HG02798 (cell line): ENCODE measurements around the gene LMOD3.

Experiments
- ATAC-seq: cut with Tn5 transposase; IDR thresholded peaks from one replicate; pipeline ENCODE4 v1.9.1; 2021; ENCODE audit warnings: mild to moderate bottlenecking; ENCODE audit not compliant: unreplicated experiment, poor library complexity

Gene LMOD3

DNA sequence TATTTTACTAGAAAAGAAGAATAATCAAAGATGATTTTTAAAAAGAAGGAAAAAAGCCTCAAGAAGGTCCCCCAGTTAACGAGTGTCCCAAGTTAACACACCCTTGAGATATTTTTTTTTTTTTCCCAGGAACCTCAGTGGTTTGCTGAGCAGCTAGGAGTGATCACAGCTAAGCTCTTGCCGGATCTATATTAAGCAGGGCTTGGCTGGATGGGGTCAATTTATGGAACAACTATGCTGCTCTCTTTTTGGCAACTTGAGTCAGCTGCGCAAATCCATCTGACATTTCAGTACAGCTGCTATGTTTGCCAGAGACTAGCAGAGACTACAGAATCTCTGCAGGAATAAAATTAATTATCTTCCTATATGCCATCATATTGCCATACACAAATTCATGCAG is at the start of gene LMOD3:
Gene LMOD3, minus strand, starts transcription at position 193 of the 400 bp plus-strand sequence. CDS start 209 bp downstream, outside the sequence.
- no peak for ATAC-seq

DNA sequence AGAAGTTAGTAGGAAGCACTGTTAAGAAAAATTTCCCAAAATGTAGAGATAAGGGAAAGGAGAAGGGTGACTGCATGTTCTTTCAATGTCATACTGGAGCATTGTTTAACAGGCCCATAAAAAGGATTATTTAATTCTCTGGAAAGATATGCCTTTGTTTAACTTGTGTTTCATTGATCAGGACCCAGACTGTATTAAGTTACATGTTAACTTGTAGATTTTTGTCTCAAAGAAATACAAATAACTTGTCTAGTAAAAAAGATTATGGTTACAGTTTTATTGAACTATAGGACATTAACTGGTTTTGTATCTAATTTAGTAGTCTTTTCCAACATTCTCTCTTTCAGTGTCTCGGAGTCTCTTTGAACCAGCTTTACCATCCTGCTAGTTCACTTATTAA is 49.7 kb upstream of the LMOD3 start:
- ATAC-seq: no peak

DNA sequence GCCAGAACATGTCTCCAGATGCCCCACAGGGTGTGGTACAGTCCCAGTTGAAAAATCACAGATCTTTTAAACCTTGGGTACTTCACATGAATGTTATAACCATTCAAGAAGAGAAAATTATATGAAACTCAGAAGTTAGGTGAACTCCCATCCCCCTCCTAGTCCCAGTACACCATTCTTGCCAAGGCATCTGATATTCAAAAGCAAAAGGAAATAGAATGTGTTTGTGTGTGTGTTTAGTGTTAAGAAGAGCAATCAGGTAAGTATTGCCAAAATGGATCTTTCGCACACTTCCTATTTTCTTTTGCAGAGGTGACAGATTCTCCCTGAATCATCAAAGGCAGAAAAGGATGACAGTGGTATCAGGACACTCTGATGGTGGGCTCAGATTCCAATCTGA is 44.1 kb upstream of the LMOD3 start:
- ATAC-seq: no peak

DNA sequence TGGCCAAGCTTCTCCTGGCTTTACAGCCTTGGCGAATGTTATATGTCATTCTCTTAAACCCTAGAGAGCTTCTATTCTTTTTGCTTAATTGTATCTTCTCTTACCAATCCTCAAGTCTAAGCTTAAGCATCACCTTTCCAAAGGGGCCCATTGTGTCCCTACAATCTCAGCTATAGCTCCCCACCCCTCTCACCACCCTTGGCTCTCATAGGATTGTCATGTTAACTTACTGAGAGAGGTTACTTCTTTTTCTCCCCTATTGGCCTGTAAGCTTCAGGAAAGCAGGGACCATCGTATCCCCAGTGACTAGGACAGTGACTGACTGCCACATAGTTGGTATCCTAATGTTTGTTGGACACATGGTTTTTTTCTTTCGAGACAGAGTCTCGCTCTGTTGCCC is 43.3 kb upstream of the LMOD3 start:
- no peak for ATAC-seq

DNA sequence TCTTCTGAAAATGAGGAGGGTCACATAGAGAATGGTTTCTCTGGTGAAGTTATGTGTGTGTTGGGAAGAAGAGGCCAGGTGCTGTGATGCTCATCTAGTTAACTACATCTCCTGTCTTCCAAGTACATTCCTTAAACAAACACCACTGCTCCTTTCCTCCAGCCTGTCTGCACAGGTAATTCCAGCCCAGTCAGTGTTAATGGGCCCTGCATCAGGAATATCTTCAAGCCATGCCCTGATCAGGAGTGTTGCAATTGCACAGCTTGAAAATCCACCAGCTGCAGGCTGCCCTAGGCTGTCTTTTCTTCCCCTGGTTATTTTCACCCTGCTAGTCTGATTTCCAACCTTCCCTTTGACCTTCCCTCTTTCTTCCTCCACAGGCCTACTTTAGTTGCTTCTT is 41.9 kb upstream of the LMOD3 start:
- ATAC-seq: no peak

DNA sequence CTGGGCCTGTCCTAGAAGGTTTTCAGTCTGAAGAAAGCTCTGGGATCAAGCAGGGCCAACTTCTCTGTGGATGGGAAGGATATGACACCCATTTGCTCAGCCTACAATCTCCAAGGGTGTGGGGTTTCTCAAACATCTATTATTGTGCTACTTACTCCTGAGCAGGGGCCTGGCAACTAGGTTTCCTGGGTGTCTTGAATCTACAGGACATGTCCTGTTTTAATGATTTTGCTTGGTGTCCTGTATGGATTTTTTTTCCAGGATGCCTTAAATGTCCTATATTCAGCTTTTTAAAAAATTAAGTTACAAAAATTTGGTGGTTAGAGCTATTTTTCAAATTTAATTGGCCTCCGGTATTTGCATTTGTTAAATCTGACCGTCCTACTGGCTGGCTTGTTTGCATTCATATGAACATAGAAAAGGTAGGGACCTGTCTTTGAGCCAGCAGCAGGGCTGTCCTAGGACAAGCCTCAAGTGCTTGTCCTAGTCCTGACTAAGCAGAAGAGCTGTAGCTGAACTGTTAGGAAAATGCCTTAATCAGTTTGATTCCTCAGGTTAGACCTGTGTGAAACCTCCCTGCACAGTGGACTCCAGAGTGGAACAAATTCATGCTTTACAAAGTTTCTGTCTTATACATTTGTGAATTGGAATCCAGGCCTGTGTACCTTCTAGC is 40.0 kb upstream of the LMOD3 start:
- no peak for ATAC-seq

DNA sequence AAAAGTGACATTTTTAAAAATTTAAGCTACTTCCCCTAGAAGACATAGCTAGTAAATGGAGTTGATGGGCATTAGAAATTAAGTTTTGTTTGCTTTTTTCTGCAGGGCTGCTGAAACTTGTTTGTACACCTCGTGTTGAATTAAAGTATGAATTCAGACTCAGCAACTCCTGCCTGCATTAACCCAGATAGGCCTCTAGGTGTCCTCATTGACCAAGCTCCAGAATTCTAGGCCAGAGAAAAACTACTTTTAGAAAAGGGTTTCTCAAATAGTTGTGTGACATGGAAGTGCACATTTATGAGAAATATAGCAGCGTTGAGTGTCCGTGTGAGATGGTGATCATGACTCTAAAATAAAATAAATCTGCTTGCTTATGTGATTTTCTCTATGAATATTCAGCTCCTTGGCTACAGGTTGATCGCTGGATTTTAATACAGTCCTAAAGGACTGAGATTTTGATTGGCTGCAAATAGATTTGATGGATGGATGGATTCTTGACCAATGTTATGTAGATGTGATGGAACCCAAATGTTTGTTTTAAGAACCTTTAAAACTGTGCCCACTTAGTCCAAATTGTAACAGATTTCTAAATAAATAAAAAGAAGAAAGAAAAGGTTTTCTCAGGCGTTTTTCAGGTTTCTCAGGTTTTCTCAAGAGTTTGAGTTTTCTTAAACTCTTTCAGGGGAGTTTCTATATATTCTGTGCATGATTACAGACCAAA is 39.4 kb upstream of the LMOD3 start:
- peak; percentile 53 for ATAC-seq

DNA sequence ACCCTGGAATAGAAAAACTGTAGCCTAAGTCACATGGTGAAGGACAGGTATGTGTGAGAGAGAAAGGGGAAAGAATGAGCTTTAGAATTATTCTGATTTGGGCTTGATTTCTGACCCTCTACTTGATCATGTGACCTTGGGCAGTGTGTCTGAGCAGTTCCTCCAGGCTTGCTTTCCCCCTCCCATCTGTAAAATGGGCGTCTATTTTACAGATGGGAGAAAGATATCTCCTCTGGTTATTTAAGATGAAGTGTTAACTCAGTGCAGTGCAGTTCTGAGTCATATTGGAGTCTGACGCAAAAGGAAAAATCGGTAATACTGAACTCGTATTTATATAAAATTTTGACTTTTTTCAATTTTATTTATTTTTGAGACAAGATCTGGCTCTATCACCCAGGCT is 38.1 kb upstream of the LMOD3 start:
- ATAC-seq: no peak

DNA sequence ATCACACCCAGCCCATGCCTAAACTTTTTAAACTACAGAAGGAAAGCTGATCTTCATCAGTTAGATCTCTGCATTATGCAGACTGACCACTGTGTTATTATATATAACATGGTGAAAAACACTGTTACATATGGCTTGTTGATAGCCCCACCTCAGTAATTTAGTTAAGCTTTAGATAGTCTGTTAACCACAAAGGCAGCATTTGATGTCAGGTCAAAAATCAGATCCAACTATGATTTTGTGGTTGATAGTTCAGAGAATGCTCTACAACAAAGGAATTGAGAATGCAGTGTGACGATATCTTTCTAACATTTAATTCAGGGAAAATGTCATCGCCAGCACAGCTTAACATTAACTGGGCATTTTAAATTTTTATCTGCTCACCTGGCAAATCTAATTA is 37.7 kb upstream of the LMOD3 start:
- no peak for ATAC-seq

DNA sequence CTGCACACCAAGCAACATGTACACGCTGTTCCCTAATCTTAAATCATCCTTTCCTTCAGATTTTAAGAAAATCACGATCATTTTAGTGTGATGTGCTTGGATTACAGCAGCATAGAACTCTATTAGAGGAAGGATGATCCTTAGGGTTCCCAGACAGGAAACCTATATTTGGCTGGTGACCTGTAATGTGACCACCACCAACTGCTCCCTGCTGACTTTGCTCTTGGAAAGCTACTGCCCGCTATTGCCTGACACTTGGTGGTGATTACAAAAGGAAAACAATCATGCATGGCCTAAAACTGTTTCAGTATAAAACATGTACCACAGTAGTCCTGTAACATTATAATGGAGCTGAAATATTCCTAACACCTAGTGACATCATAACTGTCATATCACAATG is 27.2 kb upstream of the LMOD3 start:
- ATAC-seq: no peak

DNA sequence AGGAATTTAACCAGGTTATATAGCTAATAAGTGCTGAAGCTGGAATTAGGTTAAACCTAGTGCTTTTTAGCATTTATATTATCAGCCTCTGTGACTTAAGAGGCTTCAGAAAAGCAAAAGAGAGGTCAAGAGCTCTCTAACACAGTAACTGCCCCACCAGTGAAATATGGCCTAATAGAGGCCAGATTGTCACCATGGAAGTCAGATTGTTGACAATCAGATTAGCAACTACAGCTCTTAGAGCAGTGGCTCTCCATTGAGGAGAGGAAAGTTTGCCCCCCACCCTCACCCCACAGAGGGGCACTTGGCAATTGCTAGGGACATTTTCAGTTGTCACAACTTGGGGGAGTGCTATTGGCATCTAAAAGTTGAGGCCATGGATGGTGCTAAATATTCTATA is 23.3 kb upstream of the LMOD3 start:
- no peak for ATAC-seq

DNA sequence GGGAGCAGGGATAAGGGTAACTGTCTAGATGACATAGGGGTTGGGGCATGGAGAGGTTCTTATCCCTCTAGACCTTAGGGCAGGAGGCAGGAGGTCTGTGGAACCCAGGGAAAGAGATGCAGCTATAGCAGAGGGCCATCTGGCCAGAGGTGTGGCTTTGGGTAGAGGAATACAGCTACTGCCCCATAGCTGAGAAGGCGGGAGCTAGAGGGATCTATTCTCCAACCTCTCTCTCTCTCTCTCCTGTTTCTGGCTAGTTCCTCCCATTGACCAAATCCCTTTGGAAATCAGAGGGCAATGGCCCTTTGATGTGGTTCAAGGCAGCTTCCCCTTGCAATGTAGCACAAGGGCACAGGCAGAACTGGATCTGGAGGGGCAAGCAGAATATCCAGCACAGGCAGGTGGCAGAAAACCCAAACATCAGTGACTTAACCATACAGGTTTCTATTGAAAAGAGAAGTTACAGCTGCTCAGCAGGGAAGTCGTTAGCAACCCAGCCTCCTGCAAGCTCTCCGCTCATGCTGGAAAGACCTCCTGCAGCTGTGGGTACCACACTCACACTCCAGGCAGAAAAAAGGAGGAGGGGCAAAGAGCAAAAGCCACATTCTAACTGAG is 22.3 kb upstream of the LMOD3 start:
- ATAC-seq: no peak

DNA sequence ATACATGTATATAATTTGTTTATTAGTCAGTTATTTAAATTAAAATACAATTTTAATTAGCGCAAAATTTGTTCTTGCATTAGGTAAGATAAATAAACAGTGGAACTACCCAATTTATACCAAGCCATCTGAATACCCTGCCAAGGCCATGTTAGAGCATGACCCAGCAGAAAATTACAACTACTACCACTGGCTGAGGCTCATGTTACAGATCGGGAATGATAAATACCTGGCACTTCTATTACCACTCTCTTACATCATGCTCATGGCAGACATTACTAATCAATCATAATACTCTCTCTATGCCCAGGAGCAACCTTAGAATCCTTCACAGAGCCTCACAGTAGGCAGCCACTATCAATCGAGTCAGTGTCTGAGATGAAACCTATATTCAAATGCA is 21.2 kb upstream of the LMOD3 start:
- no peak for ATAC-seq

DNA sequence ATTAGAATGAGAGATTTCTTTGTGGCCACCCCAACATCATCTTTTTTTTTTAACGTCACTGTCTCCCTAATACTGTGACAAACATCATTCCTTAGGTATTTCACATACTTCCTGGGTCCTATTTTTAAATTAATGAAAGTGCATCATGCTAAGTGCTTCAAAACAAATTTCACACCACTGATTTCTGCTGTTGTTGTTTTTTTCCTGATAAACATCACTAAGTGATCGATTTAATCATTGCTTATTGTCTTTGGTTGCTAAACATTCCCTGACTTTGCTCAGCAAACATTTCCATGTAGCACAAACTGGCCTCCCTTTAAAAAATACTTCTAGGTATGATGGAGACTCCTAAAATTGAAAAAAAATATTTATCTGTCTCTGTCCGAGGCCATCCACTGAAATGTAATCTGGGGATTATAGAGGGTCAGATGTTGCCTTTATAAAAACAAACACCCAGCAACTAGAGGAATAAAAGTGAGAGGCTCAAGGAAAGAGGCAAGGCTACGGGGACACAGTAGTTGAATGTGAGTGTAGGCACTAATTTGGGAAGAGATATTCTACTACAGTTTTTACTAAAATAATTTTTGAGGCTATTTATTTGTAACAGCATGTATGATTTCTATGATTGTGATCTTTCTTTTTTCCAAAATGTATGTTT is 20.5 kb upstream of the LMOD3 start:
- ATAC-seq: no peak

DNA sequence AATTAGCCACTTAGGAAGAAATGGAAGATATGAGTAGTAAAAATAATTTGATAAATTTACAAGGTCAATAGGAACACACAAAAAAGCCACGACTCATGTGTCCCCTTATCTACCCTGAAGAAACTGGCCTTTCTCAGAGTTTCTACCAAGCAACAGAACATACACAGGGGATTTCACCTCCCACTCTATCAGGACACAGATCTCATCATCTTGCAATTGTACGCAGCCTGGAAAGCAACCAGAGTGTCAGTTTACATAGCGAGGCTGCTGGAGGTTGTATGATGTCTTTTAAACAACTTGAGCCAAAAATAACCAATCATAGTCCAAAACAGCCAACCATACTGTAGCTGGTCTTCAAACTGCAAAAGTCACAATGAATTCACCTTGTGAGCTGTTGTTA is 19.7 kb upstream of the LMOD3 start:
- no peak for ATAC-seq

DNA sequence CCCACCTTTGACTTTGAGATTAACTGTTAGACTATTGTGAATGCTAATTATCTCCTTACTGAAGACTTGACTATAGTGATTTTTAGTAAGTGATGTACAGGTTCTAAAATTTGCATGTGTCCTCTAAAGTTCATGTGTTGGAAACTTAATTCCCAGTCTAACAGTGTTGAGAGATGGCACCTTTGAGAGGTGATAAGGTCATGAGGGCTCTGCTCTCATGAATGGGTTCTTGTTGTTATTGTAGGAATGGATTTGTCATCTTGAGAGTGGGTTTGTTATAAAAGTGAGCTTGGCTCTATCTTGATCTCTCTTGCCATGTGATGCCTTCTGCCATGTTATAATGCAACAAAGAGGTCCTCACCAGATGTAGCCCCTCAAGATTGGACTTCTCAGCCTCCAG is 18.9 kb upstream of the LMOD3 start:
- ATAC-seq: no peak

DNA sequence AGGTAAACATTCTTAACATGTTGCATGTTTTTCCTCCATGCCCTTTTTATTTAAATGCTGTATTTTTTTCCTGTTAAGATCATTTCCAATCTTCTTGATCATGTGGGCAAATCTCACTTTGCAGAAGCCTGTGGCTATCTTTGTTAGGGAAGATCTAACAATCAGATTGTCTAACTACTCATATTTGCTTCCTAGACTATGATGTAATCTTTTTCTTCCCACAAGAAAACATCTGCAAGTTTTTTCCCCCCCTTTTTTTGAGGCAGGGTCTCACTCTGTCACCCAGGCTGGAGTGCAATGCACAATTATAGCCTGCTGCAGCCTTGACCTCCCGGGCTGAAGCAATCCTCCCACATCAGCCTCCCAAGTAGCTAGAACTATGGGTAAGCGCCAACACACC is 15.0 kb upstream of the LMOD3 start:
- no peak for ATAC-seq

DNA sequence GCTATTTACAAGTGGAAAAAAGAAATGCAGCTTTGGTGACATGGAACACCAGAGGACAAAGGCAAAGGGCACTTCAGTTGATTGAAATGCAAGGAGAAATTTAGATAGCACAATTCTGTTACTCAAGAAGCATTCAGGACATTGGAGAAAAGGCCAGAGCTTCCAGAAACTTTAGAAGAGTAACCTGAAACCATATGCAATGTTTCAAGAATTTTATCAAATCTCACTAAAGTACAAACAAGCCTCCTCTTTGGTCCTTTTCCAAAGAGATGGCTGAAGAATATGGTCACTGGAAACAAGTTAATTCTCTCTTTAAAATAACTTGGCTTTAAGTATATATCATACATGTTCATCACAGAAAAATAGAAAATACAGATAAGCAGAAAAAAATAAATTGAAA is 14.6 kb upstream of the LMOD3 start:
- ATAC-seq: no peak

DNA sequence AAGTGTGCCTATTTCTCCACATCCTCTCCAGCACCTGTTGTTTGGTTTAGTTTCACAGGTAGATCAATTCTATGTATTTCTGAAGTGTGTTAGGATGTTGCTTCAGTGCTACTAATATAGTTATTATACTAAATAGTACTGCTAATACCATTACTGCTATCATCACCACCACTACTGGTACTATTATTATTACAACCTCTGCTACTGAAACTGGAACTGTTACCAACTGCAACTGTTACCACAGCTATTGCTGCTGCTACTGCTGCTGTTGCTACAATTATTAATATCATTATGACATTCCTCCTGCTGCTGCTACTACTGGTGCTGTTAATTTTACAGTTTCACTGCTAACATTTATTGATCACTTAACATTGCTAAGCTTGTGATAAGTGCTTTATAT is 8.3 kb upstream of the LMOD3 start:
- peak; percentile 98 for ATAC-seq

DNA sequence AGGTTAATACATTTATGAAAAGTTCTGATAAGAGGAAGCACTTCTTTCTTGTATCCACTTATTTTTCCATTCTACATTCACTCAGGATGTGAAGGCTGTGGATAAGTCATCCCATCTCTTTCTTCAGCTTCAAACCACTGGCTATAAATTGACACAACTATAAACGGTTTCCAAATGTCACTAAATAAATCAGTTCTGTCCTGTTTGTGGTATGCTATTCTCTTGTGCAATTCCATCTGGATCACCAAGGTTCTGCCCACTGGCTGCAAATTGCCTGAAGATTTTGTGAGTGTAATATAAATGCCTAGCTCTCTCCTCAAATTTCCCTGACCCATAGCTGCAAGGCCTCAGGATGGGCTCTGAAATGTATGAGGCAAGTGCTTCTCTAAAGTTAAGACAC is 7.1 kb upstream of the LMOD3 start:
- no peak for ATAC-seq

DNA sequence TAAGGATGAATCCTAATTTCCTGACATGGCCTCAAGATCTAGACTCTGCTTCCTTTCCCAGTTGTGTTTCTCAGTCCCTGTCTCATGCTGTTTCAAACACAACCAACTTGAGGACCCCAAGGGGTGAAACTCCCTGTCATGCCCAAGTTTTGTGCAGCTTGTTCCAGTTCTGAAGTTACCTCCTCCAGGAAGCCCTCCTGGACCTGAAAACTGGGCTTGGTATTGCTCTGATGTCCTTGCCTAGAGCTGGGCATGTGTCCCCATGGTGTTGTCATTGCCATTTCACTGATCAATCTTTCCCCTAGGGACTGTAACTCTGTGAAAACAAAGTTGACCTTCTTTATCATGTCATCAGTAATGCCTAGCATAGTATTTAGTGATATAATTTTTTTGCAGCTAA is 6.1 kb upstream of the LMOD3 start:
- no peak for ATAC-seq
